IMR-90 (cell line): Measurements from ENCODE around the gene FGF9. TPM values are rescaled to one million over a fixed set of nuclear protein-coding genes. Genes with fewer than 3 reads are reported as not detected.

Experiments used
- ATAC-seq: fragments of 200-7000 bp; cut with Tn5 transposase; 2 replicates; pipeline ENCODE4 v1.9.1; 2020; ENCODE audit warnings: low read depth, mild to moderate bottlenecking, moderate library complexity
- BruUV-seq: library from RNA; stranded (reverse); fragments of 400-500 nt; replicated peaks from 2 replicates; lab custom pipeline; 2021; lab: Mats Ljungman, UMichigan
- CTCF ChIA-PET: fragments of 300-600 bp; formaldehyde crosslinking; extraction: SDS; loops from one replicate; lab custom pipeline; 2021; ENCODE audit warnings: antibody characterized with exemption; lab: Yijun Ruan, JAX
- POLR2A ChIA-PET: fragments of 300-600 bp; sonication (Branson Sonifier 250); formaldehyde crosslinking; loops from one replicate; lab custom pipeline; 2022; ENCODE audit warnings: antibody characterized with exemption; ENCODE audit not compliant: unreplicated experiment; lab: Charles Lee
- DNase-seq: peaks from one replicate; pipeline ENCODE4 v3.0.0; 2013
- H2AFZ ChIP-seq: replicated peaks from 2 replicates; pipeline ENCODE3; 2013; ENCODE audit warnings: low read length, mild to moderate bottlenecking; ENCODE audit not compliant: poor library complexity
- H2AK5ac ChIP-seq: 2 replicates; pipeline ENCODE4 v1.6.1; 2013; ENCODE audit warnings: low read depth, low read length, inconsistent platforms
- H2AK9ac ChIP-seq: replicated peaks from 2 replicates; pipeline ENCODE3; 2013; ENCODE audit warnings: mild to moderate bottlenecking, low read depth, low read length, moderate library complexity; ENCODE audit not compliant: poor library complexity
- H2BK120ac ChIP-seq: 2 replicates; pipeline ENCODE4 v1.6.1; 2013; ENCODE audit warnings: low read depth, low read length, inconsistent platforms
- H2BK15ac ChIP-seq: 3 replicates; pipeline ENCODE4 v1.6.1; 2013; ENCODE audit warnings: low read depth, low read length, inconsistent platforms
- H2BK20ac ChIP-seq: 2 replicates; pipeline ENCODE4 v1.6.1; 2013; ENCODE audit warnings: low read depth, mild to moderate bottlenecking, inconsistent platforms, low read length, moderate library complexity
- H2BK5ac ChIP-seq: 2 replicates; pipeline ENCODE4 v1.6.1; 2013; ENCODE audit warnings: mild to moderate bottlenecking, low read depth, low read length, inconsistent platforms; ENCODE audit not compliant: poor library complexity, severe bottlenecking
- H3K14ac ChIP-seq: replicated peaks from 2 replicates; pipeline ENCODE4 v1.6.1; 2013; ENCODE audit warnings: low read depth, low read length, inconsistent platforms
- H3K18ac ChIP-seq: 2 replicates; pipeline ENCODE4 v1.6.1; 2013; ENCODE audit warnings: low read depth, low read length, control low read depth
- H3K23ac ChIP-seq: 2 replicates; pipeline ENCODE4 v1.6.1; 2013; ENCODE audit warnings: low read depth, low read length, inconsistent platforms
- H3K27ac ChIP-seq: 2 replicates; pipeline ENCODE4 v1.5.1; 2013; ENCODE audit warnings: mild to moderate bottlenecking, control low read depth, low read length; ENCODE audit not compliant: insufficient read depth
- H3K27me3 ChIP-seq: 2 replicates; pipeline ENCODE4 v1.6.1; 2013; ENCODE audit warnings: low read length; ENCODE audit not compliant: control insufficient read depth, insufficient read depth
- H3K36me3 ChIP-seq: 2 replicates; pipeline ENCODE4 v1.6.1; 2013; ENCODE audit warnings: low read length, mixed read lengths; ENCODE audit not compliant: control insufficient read depth, insufficient read depth
- H3K4ac ChIP-seq: 2 replicates; pipeline ENCODE4 v1.6.1; 2013; ENCODE audit warnings: low read depth, low read length, inconsistent platforms
- H3K4me1 ChIP-seq: 2 replicates; pipeline ENCODE4 v1.6.1; 2013; ENCODE audit warnings: low read length, mixed read lengths; ENCODE audit not compliant: control insufficient read depth, insufficient read depth
- H3K4me2 ChIP-seq: 2 replicates; pipeline ENCODE4 v1.6.1; 2013; ENCODE audit warnings: low read depth, mild to moderate bottlenecking, control low read depth, low read length, moderate library complexity
- H3K4me3 ChIP-seq: 2 replicates; pipeline ENCODE4 v1.5.1; 2013; ENCODE audit warnings: low read depth, mild to moderate bottlenecking, control low read depth, low read length, moderate library complexity; ENCODE audit not compliant: insufficient read depth
- H3K56ac ChIP-seq: 2 replicates; pipeline ENCODE4 v1.6.1; 2013; ENCODE audit warnings: low read length, inconsistent platforms; ENCODE audit not compliant: insufficient read depth; ENCODE audit errors: extremely low read depth
- H3K79me1 ChIP-seq, 2 experiments: 2 replicates each; pipeline ENCODE4 v1.6.1; 2013; ENCODE audit warnings: low read length in 2 of 2, inconsistent platforms in 1 of 2, low read depth in 1 of 2
- H3K9ac ChIP-seq: 2 replicates; pipeline ENCODE4 v1.6.1; 2013; ENCODE audit warnings: low read depth, low read length, control low read depth
- H3K9me1 ChIP-seq: 2 replicates; pipeline ENCODE4 v1.6.1; 2013; ENCODE audit warnings: low read length, inconsistent platforms; ENCODE audit not compliant: insufficient read depth
- H3K9me3 ChIP-seq: 2 replicates; pipeline ENCODE4 v1.6.1; 2013; ENCODE audit warnings: low read length; ENCODE audit not compliant: control insufficient read depth, insufficient read depth
- H4K20me1 ChIP-seq: 2 replicates; pipeline ENCODE4 v1.6.1; 2013; ENCODE audit warnings: low read length, inconsistent platforms; ENCODE audit not compliant: insufficient read depth
- H4K5ac ChIP-seq: 2 replicates; pipeline ENCODE4 v1.6.1; 2013; ENCODE audit warnings: mild to moderate bottlenecking, low read depth, low read length, control low read depth
- H4K8ac ChIP-seq, 2 experiments: 2 replicates each; pipeline ENCODE4 v1.6.1; 2013; ENCODE audit warnings: low read depth in 2 of 2, low read length in 2 of 2, control low read depth in 1 of 2, inconsistent platforms in 1 of 2
- H4K91ac ChIP-seq: 2 replicates; pipeline ENCODE4 v1.6.1; 2013; ENCODE audit warnings: low read depth, low read length, inconsistent platforms; ENCODE audit not compliant: insufficient read depth
- BHLHE40 ChIP-seq: fragments of 150-350 bp; IDR thresholded peaks from 2 replicates; pipeline ENCODE4 v1.6.1; 2016; ENCODE audit warnings: mild to moderate bottlenecking, low read depth, low read length
- CEBPB ChIP-seq: IDR thresholded peaks from 2 replicates; pipeline ENCODE4 v1.6.1; 2012; ENCODE audit warnings: low read depth, low read length, improper control_type of control experiment
- CHD1 ChIP-seq: IDR thresholded peaks from 2 replicates; pipeline ENCODE4 v1.6.1; 2012; ENCODE audit warnings: low read depth, low read length, improper control_type of control experiment
- ELK1 ChIP-seq: fragments of 150-350 bp; IDR thresholded peaks from 2 replicates; pipeline ENCODE4 v1.6.1; 2016; ENCODE audit warnings: low read depth, mild to moderate bottlenecking, low read length, moderate library complexity, borderline replicate concordance
- FOS ChIP-seq: fragments of 150-350 bp; IDR thresholded peaks from 2 replicates; pipeline ENCODE4 v1.6.1; 2016; ENCODE audit warnings: low read depth, low read length
- MAFK ChIP-seq: IDR thresholded peaks from 2 replicates; pipeline ENCODE4 v1.6.1; 2012; ENCODE audit warnings: low read depth, low read length, improper control_type of control experiment
- MAZ ChIP-seq: IDR thresholded peaks from 2 replicates; pipeline ENCODE4 v1.6.1; 2012; ENCODE audit warnings: low read depth, mild to moderate bottlenecking, low read length, improper control_type of control experiment, moderate library complexity, borderline replicate concordance
- MXI1 ChIP-seq: IDR thresholded peaks from 2 replicates; pipeline ENCODE4 v1.6.1; 2012; ENCODE audit warnings: low read depth, mild to moderate bottlenecking, low read length, moderate library complexity, borderline replicate concordance
- POLR2A ChIP-seq: IDR thresholded peaks from 2 replicates; pipeline ENCODE4 v1.6.1; 2012; ENCODE audit warnings: mild to moderate bottlenecking, low read depth, low read length
- RAD21 ChIP-seq: IDR thresholded peaks from 2 replicates; pipeline ENCODE4 v1.6.1; 2012; ENCODE audit warnings: low read length, improper control_type of control experiment
- RCOR1 ChIP-seq: IDR thresholded peaks from 2 replicates; pipeline ENCODE4 v1.6.1; 2012; ENCODE audit warnings: mild to moderate bottlenecking, low read length, improper control_type of control experiment; ENCODE audit not compliant: insufficient replicate concordance
- RFX5 ChIP-seq: IDR thresholded peaks from 2 replicates; pipeline ENCODE4 v1.8.0; 2012; ENCODE audit warnings: low read depth, mild to moderate bottlenecking, low read length, moderate library complexity
- SMC3 ChIP-seq: fragments of 150-350 bp; IDR thresholded peaks from 2 replicates; pipeline ENCODE4 v1.6.1; 2016; ENCODE audit warnings: low read depth, mild to moderate bottlenecking, antibody characterized with exemption, low read length, moderate library complexity
- USF2 ChIP-seq: fragments of 150-350 bp; IDR thresholded peaks from 2 replicates; pipeline ENCODE4 v1.6.1; 2017; ENCODE audit warnings: mild to moderate bottlenecking, antibody characterized with exemption, low read length, low read depth
- WGBS, 2 experiments: methylation state at CpG; one replicate each; pipeline versions ENCODE4 v1.1.5 to v1.1.7; 2013; ENCODE audit warnings: missing lambda C conversion rate in 2 of 2; ENCODE audit not compliant: insufficient read length in 1 of 2; ENCODE audit errors: extremely low coverage in 2 of 2; 5-methylcytosine and 5-hydroxymethylcytosine counted together
- dilution Hi-C: fragments of 300-500 bp; cut with HindIII; formaldehyde crosslinking; loops from one replicate; pipeline ENCODE4 v1.14.3; 2018; ENCODE audit warnings: low sequenced_read_pairs; ENCODE audit not compliant: unreplicated experiment
- in situ Hi-C: fragments of 300-500 bp; cut with MboI; formaldehyde crosslinking; loops from 3 replicates; pipeline ENCODE4 v1.14.3; 2019; ENCODE audit warnings: low sequenced_read_pairs, inconsistent platforms, mixed read lengths
- intact Hi-C: fragments of 100-400 bp; cut with micrococcal nuclease; formaldehyde crosslinking; loops from 2 replicates; pipeline ENCODE4 v1.10.0; 2022
- polyA plus RNA-seq, 3 experiments: library from polyadenylated mRNA; depleted of rRNA; stranded (reverse); fragments of >200 nt; gene quantifications; 2 replicates each; pipeline ENCODE4 v1.2.3, GENCODE V29; 2012; ENCODE audit warnings: low replicate concordance in 1 of 3
- total RNA-seq: library from RNA; depleted of rRNA; stranded (reverse); fragments of >200 nt; gene quantifications from 2 replicates; pipeline ENCODE4 v1.2.3, GENCODE V29; 2012

Gene FGF9
- total and polyA plus RNA-seq, 2 of the 4 experiments (the other 2 are of a cell fraction) = under 0.01 to 0.05 TPM

DNA sequence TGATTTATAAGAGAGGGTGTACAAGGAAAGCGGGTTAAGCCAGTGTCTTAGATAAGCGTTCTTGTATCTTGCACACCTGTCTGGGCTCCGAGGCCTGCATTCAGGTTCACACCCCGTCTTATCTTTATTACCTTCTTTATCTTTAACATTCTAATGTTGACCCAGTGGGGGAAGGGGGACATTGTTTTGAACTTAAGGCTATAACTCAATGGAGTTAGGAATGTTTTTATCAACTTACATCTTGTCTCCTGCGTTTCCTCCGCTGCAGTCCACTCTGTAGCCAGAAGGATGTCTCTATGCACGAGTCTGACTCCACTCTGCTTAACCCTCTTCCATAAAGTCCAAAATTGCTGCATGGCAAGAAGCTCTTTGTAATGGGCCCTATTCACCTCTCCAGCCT lies 71.2 kb downstream of the FGF9 start:
- no peak overlapping the region for H3K18ac ChIP-seq
- no peak overlapping the region for H3K56ac ChIP-seq
- H2BK20ac ChIP-seq = no peak overlapping the region
- no peak overlapping the region for H4K5ac ChIP-seq
- intact Hi-C loops (loop anchor here (10.0 kb wide), 1 partner anchor 233 kb away; no protein-coding TSS in a partner anchor), dilution Hi-C loops (no loop called here), in situ Hi-C loops (no loop called here)
- no peak overlapping the region for H3K14ac ChIP-seq
- H2BK120ac ChIP-seq = no peak overlapping the region
- ATAC-seq (no peak), DNase-seq (no peak)
- ChIA-PET POLR2A (no interaction called here), CTCF (no interaction called here)
- H3K9ac ChIP-seq = no peak overlapping the region
- H3K4ac ChIP-seq = no peak overlapping the region
- H2BK5ac ChIP-seq = no peak overlapping the region
- H3K9me3 ChIP-seq = no peaks in the 10 kb centered on the region
- no peak overlapping the region for H2AK9ac ChIP-seq
- peaks cover 2% of the 10 kb centered on the region; the same call in 1 of the 2 replicates for H3K27me3 ChIP-seq
- H3K23ac ChIP-seq = no peak overlapping the region
- H3K79me1 ChIP-seq = no peaks in the 10 kb centered on the region
- H4K91ac ChIP-seq = no peak overlapping the region
- no peak overlapping the region for H2AK5ac ChIP-seq
- no peaks in the 10 kb centered on the region for H4K20me1 ChIP-seq
- H4K8ac ChIP-seq = no peak overlapping the region
- no peak overlapping the region for H3K4me2 ChIP-seq
- no TSS peak for BruUV-seq
- no peak overlapping the region for H3K27ac ChIP-seq
- H2AFZ ChIP-seq = no peak overlapping the region
- TF ChIP-seq ELK1 (no peak), SMC3 (no peak), CHD1 (no peak), CEBPB (no peak), USF2 (no peak), POLR2A (no peak), MAZ (no peak), BHLHE40 (no peak), RCOR1 (no peak), MAFK (no peak), RFX5 (no peak), RAD21 (no peak), FOS (no peak), MXI1 (no peak)
- H2BK15ac ChIP-seq = no peak overlapping the region
- no peaks in the 10 kb centered on the region; the same call in 1 of the 2 replicates for H3K9me1 ChIP-seq
- H3K36me3 ChIP-seq = no peaks in the 10 kb centered on the region
- peaks cover 8% of the 10 kb centered on the region for H3K4me1 ChIP-seq
- WGBS, 2 experiments = no CpG with 5 or more reads among the region's 7 CpGs
- no peak overlapping the region for H3K4me3 ChIP-seq
